Measurements from ENCODE around the gene BMPR1B.

- TF ChIP-seq TAF1 (IDR thresholded peaks at IDR 0.05; ENCODE audit: borderline replicate concordance, low read depth, low read length) (no peak), POLR2A (IDR thresholded peaks at IDR 0.05; ENCODE audit: low read depth, low read length) (no peak), POLR2AphosphoS5 (IDR thresholded peaks at IDR 0.05; ENCODE audit: low read depth, low read length) (no peak)
These were observed 404.2 kb downstream of the BMPR1B start for GRCh38 chr4:95161781-95162469.

Data from GM12892 (cell line).